Left kidney (tissue), 2 donors: ENCODE data around the gene MTOR. TPM values are rescaled to one million over a fixed set of nuclear protein-coding genes. Genes with fewer than 3 reads are reported as not detected.
"Not testable (repeated sequence)": the region's sequence is repeated elsewhere in the genome, so short reads cannot be mapped to it uniquely, and the experiment has no call there.

Experiments
- DNase-seq: peaks from one replicate; pipeline ENCODE4 v3.0.0-alpha.2; 2013
- polyA plus RNA-seq: library from polyadenylated mRNA; unstranded; fragments of 120-200 nt; gene quantifications from one replicate; pipeline ENCODE4 v1.2.1, GENCODE V29; 2013; ENCODE audit not compliant: insufficient read length

The MTOR gene
- polyA plus RNA-seq, 1 donor: 56.6 TPM

DNA sequence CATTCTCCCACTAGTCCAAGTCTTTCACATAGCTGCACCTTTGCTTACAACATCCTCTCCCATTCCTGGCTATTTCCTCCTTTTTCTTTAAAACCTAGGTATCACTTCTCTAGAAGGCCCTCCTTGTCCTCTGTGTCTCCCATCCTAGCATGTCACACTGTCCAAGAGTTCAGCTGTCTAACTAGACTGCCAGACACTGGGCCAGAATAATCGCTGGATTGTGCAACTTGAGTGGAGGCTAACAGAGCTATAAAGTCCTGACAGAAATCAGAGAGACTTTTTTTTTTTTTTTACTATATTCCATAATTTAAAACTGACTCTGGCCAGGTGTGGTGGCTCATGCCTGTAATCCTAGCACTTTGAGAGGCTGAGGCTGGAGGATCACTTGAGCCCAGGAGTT, 77.4 kb downstream of the MTOR start:
- DNase-seq: no peak

DNA sequence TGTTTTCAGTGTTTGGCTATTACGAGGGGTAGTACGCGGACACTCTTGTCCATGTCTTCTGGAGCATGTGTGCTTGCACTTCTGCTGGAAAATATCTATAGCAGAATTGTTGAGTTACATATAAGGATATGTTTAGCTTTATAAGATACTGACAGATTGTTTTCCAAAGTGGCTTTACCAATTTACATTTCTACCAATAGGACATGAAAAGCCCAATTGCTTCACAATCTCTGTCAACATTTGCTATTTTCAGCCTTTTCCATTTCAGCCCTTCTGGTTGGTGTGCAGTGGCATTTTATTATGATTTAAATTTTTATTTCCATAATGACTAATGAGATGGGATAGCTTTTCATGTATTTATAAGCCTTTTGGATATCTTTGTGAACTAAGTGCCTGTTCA, 79.5 kb downstream of the MTOR start:
- DNase-seq: no peak

DNA sequence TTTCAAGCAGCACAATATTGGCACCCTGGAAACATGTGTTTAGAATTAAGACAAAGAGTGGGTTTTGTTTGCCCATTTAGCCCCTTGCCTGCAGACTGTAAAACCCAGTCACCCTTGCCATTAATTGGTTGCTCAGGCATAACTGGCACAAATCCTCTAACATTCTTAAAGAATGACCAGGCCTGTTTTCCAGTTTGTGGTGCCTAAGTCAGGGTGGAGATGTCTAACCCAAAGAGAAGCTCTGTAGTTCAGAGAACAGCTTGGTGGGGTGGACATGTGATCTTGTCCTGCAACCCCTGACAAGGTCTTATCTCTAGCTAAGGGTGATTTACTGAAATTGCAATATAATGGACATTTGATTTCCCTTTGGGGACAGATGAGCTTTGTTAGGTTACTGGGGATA, 82.0 kb downstream of the MTOR start:
- DNase-seq: no peak

DNA sequence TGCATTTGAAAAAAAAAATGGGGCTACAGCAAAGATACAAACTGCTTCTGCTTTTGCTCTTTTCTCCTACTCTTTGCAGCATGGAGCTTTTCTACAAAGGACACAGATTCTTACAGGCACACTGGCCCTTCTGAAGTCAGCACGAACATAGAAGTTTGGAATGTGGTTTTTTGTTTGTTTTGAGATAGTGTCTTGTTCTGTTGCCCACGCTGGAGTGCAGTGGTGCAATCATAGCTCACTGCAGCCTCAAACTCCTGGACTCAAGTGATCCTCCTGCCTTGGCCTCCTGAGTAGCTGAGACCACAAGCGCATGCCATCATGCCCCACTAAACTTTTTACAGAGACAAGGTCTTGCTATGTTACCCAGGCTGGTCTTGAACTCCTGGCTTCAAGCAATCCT, 82.6 kb downstream of the MTOR start:
- not testable (repeated sequence) for DNase-seq

DNA sequence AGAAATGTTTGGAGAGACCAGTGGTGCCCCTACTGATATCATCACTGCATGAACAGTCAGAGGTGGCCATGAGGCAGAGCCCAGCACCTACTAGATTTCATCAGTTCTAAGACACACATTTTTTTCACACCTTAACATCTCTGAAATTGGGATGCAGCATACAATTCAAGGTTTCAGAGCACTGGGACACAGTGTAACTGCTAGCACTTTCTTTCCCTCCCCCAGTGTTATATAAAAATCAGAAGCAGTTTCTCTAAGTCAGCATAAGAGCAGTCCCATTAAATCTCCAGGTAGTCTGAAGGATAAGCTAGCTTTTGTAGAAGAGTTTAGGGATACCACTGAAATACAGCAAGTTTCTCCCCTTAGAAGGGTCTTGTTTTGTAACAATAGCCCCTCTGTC, 83.2 kb downstream of the MTOR start:
- no peak for DNase-seq

DNA sequence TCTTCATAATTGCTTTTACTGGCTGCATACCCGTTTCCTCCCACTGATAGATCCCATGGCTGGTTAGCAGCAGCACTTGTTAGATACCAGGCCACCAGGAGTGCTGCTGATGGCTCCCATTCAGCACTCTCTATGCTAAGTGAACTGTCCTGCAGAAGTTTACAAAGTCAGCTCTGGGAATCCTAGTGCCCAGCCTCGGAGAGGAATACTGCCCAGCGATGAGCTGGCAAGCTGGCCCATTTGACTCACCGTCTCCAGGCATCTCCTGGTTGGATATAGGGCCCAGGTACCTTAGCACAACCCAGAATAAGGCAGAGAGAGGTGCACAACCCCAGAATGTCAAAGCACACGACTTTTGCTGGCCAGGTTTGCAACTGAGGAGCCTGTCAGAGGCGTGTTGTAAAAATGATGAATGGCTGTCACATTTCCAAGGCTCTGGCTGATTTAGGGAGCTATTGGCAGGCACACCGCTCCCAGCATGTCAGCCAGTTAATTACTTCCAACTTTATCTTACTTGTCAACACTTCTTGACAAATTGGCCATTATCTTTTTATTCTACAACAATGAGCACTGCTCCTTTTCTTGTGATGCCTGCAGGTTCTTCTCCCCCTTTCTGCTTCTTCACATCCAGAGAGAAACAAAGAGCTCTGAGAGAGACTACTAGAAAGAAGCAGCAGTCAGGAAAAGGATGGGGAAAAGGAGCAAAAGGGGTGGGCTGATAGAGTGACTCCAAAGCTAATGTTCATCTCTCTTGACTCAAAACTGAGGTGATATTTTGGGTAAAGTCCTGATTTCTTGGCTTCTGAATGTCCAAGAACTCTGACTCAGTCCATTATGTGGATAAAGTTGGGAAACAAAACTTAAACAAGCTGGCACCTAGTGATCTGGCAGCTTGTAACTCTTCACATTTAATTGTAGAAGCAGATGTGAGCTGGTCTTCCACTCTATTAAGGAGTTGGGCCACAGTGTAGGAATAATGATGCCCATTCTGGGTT, 84.0 kb downstream of the MTOR start:
- DNase-seq: no peak

DNA sequence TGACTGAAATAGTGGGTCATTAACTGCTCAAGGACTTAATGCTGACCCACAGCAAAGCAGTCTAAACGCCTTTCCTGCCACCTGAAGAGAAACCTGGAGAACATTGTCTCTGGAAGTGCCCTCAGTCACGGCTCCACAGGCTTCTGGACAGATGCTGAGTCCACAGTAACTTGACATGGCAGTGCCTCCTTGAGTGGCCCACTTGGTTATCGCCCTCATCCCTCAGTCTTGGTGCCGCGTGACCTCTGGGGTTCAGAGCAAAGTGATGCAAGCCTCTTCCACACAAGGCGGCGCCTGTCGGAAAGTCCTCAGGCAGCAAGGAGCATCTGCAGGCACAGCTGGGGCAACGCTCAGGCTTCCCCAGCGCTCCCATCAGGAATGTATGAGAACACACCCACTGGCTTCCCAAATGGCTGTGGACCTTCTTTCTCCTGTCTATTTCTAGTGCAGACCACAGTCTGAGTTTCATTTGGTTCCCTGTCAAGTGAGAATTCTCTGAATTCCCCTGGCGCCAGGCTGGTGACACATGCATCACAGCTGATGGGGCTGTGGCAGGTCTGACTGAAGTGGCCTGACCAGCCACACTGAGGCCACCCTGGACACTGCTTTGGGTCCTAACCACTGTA, 86.2 kb downstream of the MTOR start:
- DNase-seq: no peak

DNA sequence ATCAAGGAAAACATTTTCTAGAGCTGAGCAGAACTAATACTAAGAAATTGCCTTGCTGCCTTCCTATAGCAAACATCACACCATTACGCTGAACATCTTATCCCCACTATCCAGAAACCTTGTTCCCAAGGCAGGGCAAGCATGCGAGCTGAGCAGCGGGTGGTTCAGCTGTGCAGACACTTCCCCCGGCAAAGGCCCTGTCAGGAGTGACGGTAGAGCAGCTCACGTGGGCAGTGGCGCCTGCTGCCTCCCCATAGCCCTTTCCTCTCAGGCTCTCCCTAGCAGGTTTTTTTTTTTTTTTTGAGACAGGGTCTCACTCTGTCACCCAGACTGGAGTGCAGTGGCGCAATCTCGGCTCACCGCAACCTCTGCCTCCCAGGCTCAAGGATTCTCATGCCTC, 86.9 kb downstream of the MTOR start:
- no peak for DNase-seq

DNA sequence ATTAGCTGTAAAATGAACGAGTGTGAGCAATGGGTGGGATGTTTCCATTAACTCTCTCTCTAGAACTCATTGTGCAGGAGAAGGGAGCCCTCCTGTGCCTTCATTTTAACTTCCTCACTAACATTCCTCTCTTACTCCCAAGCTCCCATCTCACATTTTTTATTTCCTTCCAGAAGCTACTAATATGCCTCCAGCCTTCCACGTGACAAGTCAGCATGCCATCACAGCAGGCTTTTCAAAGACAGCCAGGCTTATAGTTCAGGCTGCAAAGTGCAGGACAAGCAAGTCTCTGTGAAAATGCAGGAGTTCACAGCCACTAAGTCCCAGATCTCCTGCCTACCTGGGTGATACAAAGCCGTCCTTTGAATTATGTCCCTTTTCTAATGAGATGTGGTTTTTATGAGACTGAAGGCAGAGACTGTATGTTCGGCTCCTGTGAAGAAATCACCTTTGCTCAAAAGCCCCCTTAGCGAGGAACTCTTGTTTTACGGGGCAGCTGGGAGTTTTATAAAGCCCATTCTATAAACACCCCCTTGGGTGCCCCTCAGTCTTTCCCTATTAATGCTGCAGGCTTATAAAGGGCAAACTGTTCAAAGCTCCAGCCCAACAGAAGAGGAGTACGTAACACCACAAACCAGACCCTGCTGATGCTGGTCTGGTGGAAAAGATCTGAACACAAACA, 87.9 kb downstream of the MTOR start:
- DNase-seq: no peak

DNA sequence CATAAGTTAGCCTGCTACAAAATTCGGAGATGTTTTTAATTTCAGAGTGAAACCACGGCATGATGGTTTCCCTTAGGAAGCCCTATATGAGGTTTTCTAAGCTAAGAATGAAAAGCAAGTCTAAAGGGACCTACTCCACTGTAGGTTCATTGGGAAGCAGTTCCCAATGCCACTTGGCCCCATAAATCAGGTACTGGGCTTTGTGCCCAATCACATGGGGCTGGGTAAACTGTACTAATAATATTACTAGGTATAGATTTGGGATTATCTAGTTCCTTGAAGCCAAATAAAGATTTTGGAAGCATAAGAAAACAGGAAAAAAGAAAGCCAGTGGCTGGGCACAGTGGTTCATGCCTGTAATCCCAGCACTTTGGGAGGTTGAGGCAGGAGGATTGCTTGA, 92.2 kb downstream of the MTOR start:
- no peak for DNase-seq

DNA sequence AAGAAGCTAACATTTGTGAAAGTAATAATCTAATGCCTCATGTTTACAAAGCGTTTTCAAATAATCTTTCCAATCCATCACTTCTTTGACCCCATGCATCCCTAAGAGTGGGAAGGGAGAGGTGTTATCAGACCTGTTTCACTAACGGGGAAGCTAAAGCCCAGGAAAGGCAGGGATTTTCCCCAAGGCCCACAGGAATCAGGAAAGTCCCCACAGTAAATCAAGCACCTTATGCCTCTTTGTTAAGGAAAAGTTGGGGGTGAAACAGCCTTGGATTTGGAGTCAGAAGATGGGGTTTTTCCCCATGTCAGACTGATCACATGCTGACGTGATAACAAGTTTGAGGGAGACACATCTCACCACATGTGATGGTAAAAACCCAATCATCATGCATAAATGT, 93.1 kb downstream of the MTOR start:
- DNase-seq: no peak

DNA sequence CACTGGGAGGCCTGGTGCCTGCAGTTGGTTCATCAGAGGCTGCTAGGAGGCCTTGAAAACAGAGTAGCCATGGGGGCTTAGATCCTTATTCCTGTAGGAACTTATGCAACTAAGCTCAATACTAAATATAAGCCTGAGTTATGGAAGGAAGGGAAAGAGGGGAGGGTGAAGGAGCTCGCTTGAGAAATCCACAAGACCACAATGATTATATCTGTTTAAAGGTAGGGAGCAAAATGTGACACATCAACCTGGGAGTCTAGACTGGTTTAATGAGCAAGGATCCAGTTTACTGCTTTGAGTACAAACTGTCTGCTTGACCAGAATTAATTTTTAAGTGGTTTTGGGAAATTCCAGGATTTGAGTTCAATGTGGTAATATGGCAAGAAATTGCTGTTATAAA, 93.6 kb downstream of the MTOR start:
- no peak for DNase-seq

DNA sequence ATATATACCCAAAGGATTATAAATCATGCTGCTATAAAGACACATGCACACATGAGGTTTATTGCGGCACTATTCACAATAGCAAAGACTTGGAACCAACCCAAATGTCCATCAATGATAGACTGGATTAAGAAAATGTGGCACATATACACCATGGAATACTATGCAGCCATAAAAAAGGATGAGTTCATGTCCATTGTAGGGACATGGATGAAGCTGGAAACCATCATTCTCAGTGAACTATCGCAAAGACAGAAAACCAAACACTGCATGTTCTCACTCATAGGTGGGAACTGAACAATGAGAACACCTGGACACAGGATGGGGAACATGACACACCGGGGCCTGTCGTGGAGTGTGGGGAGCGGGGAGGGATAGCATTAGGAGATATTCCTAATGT, 95.6 kb downstream of the MTOR start:
- not testable (repeated sequence) for DNase-seq

DNA sequence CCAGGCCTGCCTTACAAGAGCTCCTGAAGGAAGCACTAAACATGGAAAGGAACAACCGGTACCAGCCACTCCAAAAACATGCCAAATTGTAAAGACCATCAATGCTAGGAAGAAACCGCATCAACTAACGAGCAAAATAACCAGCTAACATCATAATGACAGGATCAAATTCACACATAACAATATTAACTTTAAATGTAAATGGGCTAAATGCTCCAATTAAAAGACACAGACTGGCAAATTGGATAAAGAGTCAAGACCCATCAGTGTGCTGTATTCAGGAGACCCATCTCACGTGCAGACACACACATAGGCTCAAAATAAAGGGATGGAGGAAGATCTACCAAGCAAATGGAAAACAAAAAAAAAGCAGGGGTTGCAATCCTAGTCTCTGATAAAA, 99.6 kb downstream of the MTOR start:
- not testable (repeated sequence) for DNase-seq

DNA sequence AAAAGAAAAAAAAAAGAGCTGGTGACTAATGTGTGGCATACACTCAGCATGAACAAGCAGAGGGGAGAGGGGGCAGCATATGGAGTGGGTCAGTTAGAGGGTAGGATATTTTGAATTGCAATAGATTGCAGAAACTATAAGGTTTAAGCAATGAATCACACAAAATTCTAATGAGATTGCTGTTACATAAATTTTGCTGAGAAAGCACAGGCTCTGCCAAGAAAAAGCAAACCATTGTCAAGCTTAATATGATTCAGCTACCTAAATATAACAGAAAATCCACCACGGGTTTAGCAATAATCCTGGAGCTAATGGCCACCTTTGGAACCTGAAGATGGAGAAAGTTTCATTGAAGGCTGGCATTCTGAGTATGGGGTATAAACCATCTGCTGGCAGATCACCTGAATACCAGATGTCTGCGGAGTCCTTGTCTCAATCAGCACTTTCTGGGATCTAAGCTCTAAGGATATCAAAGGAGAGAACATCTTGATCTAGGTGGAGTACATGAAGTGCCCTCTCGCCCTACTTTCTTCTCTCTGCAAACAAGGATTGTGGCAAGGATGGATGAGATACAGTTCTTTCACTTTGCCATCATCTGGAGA, 103.5 kb downstream of the MTOR start:
- DNase-seq: no peak

DNA sequence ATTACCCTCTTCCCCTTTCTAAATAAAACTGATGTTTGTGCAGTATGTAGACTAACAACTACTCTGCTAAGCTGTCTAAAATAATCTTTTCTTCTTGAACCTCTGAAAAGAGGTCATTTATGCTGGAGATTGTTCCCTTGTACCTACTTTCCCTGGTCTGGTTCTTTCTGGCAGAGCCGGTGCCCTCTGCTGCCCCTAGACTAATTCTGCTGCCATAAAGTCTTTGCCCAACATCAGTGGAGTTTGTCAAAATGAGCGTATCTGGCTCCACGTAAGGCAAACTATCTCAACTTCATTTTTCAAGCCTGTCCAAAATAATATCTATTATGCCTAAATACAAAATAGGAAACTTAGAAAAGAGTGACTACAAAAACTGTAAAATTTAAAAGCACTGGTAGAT, 104.1 kb downstream of the MTOR start:
- DNase-seq: no peak

DNA sequence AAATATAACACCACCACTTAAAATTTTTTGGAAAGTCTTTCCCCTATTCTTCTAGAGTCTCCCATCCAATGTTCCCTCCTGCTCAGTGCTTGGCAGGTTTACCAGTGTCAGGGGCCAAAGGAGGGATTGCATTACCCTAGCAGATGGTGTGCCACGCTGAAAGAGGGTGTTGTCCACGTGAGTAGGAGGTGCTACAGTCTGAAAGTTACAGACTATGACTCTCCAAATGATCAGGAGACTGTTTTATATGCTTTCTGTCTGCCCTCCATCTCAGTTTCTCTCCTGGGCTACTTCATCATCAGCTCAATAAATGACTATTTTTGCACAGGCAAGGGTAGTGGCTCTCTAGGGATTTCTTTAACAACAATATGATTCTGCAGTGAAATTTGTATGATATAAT, 104.5 kb downstream of the MTOR start:
- no peak for DNase-seq

DNA sequence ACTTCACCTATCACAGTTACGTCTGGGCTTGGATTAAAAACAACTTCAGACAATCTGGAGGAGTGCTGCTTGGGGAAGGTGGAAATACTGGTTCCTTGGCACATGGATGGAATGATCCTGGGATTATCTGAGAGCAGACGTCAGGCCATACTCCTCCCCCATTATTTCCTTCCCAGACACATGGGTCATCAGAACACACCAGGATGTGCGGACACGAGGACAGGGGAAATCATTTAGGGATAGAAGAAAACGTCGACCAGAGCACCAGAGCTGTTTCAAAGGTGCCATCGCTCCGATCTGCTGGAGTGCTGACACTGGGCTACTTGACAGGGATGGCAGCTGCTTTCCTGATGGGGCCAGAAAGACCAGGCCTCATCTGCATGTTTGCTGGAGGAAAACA, 105.0 kb downstream of the MTOR start:
- DNase-seq: no peak

DNA sequence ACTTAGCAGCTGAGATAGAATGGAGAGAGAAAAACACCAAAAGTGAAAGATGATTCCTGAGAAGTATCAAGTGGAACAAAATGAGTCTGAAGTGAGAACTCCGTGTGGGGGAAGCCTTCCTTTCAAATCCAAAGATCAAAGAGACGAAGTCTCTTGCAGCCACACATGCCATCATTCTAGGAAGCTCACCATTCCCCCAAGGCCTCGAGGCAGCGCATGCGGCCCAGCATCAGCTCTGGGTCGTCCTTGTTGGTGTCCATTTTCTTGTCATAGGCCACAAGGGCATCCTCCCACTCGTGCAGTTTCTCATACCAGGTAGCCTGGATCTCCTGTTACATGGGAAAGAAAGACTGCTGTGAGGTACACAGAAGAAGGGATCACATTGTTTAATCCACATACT, 105.4 kb downstream of the MTOR start:
- DNase-seq: peak; percentile 29

DNA sequence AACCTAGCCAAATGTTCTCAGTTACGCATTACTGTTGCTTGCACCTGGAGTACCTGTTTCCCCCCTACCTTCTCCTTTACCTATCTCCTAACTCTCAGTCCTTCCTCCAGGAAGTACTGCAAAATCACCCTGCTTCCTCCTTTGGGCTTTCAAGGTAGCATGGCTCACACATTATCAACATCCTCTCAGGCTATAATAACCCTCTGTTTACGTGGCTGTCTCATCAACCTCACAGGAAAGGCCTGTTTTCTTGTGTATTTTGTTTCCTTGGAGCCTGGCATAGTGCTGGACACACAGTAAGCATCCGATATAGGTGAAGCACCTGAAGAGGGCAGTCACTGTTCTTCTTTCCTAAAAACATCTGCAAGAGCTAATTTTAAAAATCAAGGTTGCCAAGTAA, 105.9 kb downstream of the MTOR start:
- DNase-seq: no peak

DNA sequence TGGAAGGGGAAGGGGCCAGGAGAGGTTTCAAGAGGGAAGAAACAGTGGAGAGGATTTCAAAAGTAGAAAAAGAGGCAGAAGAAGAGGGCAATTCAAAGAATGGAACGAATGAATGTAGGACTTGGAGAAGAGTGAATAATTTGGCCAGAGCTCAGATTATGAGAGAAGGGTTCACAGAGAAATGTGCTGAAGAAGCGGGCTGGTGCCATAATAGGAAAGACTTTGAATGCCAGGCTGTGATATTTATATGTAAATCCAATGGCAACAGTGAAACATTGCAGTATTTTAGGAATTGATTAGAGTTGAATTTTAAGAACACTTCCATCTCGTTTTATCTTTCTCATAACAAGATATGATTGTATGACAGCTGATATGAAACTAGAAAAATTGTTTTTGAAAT, 109.2 kb downstream of the MTOR start:
- DNase-seq: no peak

DNA sequence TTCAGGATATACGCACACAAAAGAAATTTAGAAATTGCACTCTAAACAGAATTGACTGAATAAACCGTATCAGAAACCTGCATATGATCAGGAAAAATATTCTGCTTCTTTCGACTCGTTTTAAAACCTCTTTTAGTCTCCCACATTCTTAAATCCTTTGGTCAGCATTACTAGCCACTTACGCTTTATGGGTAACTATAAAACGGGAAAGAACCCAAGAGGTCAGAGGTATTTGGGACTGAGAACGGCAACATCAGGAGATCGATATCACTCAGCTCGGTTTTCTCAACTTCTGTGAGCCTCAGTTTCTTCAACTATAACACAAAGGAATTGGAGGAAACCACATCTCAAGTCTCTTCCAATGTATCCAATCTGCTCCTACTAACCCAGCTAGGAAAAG, 109.6 kb downstream of the MTOR start:
- no peak for DNase-seq
